ENCODE data around the gene IER3.
"Not testable (repeated sequence)": the region's sequence is repeated elsewhere in the genome, so short reads cannot be mapped to it uniquely, and the experiment has no call there.

IER3 gene

DNA sequence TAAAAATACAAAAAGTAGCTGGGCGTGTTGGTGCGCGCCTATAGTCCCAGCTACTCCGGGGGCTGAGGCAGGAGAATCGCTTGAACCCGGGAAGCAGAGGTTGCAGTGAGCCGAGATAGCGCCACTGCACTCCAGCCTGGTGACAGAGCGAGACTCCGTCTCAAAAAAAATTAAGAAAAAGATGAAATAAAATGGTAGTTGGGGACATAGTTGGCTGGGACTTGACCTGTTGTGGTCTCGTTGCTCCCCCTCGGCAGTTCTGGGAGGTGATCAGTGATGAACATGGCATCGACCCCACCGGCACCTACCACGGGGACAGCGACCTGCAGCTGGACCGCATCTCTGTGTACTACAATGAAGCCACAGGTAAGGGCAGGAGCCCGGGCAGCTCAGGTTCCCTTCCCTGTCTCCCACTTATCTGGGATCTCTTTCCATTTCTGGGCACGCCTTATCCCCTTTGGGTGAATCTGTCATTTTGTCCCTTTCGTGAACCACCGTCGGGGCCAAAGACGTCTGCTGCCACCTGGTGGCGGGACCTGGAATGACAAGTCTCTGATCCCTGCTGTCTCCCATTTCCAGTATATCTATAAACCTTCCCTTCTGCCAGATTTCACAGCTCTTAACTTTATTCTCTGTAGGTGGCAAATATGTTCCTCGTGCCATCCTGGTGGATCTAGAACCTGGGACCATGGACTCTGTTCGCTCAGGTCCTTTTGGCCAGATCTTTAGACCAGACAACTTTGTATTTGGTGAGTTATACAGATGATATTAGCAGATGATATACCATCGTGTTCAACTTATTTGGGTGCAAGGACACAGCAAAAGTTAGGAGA, 21.9 kb downstream of the IER3 start:
- DNase-seq = peak; percentile 90

GRCh38 chr6:30722025-30722279, 22.4 kb downstream of the IER3 start:
- peak; percentile 79 for DNase-seq

- peak; percentile 99 for DNase-seq
These were observed 22.9 kb downstream of the IER3 start for GRCh38 chr6:30721198-30722024.

DNA sequence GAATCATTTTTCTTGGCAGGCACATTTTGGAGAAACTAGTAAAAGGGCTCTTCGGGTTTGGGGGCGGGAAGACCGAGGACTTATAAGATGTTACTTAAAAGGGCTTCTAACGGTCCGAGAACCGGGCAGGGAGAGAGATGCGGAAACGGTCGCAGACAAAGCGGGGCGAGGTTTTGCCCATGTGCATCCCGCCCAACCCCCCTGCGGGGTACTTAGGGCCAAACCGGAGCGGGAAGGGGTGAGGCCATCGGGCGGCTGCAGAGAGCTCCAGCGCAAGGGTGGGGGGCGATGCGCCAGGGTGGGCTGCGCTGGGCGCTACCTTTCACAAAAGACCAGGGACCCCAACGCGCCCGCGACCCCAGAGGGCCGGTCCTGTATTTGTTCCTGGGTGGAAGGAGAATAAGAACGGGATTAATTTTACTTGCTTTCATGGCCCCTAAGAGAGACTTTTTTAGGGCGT, 23.6 kb downstream of the IER3 start:
- DNase-seq = peak; percentile 65

GRCh38 chr6:30719791-30720737, 24.3 kb downstream of the IER3 start, which contains the start of gene TUBB:
Gene TUBB, plus strand, starts transcription at chr6:30720352. Its CDS starts 155 bp downstream, at chr6:30720507.
- DNase-seq = peak; percentile 98

DNA sequence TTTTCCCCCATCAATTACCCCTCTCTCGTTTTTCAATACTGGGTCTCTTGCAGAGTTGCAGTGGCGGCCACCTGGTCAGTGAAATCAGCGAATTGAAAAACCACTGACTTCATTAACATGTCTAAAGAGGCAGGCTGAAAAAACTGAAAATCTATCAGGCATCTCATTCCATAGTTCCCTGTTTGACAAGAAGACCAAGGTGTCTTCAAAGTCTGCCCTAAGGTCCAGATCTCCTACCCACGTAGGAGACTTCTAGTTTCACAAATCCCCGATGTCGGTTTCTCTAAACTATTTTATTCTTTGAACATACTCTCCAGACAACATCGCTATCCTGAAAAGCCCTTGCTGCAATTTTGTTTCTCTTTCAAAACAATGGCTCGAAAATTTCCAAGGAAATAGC, 25.0 kb downstream of the IER3 start:
- no peak for DNase-seq

- DNase-seq = not testable (repeated sequence)
These were observed 26.3 kb downstream of the IER3 start for GRCh38 chr6:30717845-30718720.

DNA sequence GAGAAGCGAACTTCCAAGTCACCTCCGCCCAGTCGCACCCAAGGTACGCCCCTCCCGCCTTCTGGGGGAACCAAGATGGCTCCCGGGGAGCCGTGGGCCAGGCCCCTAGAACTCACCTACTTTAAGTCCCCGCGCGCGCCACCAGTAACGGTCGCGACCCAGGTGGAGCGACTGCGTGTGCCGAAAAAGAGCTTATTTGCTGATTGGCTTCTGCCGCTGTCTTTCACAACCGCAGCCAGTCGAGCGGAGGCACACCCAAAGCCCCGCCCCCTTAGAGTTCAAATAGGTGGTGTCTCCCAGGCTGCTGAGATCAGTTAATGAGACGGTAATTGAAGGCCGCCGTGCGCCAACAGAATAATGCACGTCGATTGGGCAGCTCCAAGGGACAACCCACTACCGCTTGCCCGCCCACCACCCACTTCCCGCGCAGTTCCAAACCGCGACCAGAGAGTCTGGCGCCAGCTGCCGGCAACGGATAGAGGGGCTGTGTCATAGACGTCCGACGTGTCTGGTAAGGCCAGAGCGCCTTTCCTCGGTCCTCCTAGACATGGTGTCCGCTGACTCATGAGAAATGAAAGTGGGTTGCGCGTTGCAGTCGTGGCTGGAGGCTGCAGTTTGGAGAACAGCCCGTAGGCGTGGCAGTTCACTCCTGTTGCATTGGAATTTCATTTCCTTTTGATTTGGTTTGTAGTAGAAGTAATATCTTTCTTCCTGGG, 27.1 kb downstream of the IER3 start, which contains the start of gene MDC1:
Gene MDC1 (minus strand): TSS at position 153 of the 716 bp plus-strand sequence. CDS start 2,106 bp downstream, outside the sequence.
- DNase-seq = peak; percentile 100

DNA sequence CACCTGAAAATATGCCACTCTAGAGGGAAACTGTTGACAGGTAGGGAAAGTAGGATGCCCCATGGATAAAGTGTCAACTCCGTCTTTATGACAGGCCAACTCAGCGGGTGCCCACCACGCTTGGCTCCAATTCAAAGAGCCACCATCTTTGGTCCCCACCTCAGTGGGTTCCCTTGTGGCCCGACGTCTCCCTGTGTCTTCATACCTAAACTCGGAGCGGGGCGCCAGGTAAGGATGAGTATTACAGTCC, 27.5 kb downstream of the IER3 start:
- no peak for DNase-seq

DNA sequence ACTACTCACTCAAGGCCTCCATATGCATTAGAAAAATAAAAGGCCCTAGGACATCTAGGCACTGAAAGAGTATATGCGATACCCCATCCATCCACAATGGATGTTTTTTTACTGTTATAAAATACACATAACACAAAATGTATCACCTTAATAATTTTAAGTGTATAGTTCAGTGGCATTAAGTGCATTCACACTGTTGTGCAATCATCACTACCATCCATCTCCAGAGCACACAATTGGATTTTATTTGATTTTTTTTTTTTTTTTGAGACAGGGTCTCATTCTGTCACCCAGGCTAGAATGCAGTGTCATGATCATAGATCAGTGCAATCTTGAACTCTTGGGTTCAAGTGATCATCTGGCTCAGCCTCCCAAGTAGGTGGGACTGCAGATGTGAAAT, 30.1 kb downstream of the IER3 start:
- no peak for DNase-seq

DNA sequence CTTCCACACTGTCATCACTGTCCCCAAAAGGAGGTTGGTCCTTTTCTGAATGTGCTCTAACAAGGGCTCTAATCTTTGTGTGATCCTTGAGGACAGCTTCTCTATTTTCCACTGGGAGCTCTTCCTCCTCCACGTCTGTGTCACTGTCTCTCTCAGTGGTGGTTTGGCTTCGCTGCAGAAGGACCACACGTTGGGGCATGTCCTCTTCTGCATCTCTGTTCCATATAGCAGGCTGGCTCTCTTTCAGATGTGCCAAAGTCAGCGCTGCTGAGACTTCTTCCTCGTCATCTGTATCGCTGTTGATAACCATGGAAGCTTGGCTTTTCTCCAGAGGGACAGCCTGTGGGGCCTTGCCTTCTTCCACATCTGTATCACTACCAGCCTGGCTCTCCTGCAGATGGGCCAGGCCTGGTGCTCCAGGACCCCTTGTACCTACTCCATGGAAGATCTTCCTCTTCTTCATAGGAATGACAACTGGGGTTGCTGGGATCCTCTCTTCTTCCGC, 31.9 kb downstream of the IER3 start:
- DNase-seq = no peak

DNA sequence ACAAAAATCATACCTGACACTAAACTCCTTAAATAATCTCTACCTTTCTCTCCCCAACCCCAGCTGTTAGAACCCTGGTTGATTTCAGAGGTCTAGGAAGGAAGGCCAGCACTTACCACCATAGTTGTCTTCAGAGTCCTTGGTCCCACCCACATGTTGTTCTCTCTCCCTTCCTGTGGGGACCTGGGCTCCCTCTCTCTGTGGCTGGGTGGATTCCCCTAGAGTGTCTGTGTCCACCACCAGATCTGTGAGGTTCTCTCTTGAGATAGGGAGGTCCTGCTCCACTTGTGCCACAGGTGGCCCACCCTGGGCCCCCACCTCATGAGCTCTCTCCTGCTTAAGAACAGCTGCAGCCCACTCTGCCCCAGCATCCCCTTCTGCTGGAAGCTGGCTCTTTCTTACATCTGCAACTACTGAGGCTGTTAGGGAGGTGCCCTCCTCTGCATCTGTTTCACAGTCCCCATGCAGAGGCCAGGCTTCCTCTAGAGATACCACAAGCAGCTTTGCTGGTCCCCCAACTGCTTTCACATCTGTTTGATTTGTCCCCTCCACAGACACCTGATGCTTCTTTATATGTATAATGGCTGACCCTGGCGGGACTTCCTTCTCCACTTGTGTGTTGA, 32.5 kb downstream of the IER3 start:
- DNase-seq = no peak

DNA sequence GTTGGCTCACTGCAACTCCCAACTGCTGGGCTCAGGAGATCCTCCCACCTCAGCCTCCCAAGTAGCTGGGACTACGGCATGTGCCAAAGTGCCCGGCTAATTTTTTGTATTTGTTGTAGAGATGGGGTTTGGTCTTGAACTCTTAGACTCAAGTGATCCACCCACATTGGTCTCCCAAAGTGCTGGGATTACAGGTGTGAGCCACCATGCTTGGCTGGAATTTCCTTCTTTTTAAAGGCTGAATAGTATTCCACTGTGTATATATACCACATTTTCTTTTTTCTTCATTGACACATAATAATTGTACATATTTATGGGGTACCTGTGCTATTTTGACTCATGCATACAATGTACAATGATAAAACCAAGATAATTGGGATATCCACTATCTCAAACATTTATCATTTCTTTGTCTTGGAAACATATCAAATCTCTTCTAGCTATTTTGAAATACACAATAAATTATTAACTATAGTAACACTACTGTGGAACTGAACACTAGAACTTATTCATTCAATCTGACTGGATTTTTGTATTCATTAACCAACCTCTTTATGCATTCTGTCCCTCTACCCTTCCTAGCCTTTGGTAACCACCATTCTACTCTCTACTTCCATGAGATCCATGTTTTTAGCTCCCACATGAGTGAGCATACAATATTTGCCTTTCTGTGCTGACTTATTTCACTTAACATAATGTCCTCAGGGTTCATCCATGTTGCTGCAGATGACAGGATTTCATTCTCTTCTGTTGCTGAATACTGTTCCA, 35.1 kb downstream of the IER3 start:
- DNase-seq = no peak

GRCh38 chr6:30707281-30707850, 37.0 kb downstream of the IER3 start:
- no peak for DNase-seq

DNA sequence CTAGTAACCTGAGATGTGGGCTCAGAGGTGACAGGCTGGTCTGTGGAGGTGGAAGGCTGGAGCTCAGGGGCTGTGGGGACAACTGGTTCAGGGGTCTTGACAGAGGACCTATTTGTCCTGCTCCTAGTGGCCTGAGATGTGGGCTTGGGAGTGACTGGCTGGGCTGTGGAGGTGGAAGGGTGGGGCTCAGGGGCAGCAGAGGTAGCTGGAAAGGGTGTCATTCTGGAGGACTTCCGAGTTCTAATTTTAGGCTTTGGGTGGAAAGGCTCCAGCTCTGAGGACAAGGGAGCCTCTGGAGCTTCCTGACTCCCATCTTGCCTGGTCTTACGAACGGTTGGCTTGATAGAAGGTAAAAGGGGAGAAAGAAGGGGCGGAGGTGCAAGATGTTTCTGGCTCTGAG, 38.7 kb downstream of the IER3 start:
- no peak for DNase-seq

DNA sequence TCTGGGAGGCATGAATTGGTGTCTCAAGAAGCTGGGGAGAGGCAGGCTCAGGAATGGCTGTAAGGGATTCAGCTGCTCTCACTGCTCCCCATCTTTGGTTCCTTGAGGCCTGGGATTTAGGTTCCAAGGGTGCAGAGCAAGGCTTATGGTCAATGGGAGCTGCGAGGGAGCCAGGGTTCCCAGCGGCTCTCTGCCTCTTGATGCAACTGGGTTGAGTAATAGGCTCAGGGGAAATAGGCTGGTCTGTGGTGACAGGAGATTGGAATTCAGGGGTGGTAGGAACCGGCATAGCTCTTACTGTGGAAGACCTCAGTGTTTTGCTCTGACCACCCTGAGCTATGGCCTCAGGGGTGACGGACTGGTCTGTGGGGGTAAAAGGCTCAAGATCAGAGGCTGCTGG, 40.5 kb downstream of the IER3 start:
- peak; percentile 19 for DNase-seq

- no peak for DNase-seq
These were observed 41.3 kb downstream of the IER3 start for GRCh38 chr6:30703011-30703410.

DNA sequence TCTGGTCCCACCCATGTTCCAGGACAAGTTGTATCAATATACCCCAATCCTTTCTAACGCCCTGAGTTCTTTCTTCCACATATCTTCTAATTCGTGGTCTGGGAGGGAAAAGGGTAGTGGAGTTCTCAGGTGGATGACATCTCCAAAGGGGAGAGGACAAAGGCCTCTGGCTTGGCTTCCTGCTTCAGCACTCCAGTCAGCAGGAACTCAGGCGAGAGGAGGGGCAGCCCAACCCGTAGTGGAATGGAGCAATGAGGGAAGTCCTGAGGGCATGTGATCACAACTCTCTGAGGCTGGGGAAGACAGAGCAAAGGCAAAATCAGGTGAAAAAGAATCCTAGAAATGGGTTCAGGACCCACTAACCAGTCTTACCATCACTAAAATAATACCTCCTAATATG, 44.0 kb downstream of the IER3 start:
- DNase-seq = peak; percentile 73

GRCh38 chr6:30696432-30696831, 47.9 kb downstream of the IER3 start:
- no peak for DNase-seq
